ELF-1 (cell line): ENCODE measurements around the gene GMCL2.

ENCODE experiments used
- DNase-seq: peaks from one replicate; pipeline ENCODE4 v3.0.0-alpha.2; 2016; ENCODE audit warnings: low read depth, low spot score

GMCL2 gene

DNA sequence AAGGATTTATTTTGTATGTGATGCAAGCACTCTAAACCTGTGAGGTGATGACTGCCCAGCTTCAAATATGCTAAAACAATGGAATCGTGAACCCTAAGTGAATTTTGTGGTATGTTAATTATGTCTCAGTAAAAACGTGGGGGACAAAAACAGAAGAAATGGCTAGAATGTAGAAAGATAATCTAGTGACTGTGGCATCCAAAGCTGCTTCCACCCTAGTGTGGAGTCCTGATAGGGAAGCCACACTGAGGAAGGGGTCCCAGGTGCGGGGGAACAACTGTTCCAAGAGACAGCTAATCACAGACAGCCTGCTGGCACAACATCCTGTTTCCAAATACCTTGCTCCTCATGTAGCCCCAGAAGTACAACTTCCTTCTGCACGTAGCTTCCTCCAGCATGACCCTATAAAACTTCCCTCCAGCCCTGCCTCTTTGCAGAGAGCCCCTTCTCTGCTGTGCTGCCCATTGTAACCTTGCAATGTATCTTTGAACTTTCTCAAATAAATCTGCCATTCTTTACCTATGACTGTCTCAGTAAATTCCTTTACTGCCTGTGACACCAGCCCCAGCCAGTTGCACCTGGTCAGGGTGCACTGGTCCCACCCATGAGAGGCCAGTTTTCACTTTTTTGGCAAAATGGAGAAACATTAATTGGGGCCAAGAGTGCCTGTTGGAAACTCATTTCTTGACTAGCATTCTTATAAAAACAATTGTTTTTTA is 4.9 kb downstream of the GMCL2 start:
- DNase-seq = no peak

DNA sequence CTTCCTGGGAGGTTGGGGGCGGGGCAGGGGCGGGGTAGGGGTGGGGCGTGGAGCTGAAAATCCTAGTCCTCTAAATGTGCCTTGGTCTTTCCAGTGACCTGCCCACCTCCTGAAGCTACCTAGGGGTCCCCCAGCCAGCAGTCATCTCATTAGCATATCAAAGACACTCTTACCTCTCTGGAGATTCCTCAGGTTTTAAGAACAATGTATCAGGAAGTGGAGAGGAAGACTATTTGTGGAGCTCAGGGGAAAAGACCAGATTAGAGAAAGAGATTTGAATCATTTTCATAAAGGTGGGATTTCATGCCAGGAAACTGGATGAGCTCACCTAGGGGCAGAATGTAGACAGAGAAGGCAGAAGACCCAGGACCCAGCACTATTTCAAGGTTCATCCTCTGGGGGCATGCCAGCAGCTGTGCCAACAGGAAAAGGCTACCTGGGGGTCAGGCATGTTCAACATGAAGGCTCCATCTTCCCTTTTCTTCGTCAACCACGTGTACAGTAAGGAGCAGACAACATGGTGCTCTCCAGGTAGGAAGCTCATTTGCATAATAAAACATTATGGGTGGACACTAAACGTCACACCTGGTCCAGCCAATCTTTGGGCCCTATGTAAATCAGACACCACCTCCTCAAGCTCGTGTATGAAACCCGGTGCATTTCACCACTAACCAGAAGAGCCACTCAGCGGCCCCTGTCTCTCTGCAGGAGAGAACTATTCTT is 6.9 kb downstream of the GMCL2 start:
- peak; percentile 87 for DNase-seq

DNA sequence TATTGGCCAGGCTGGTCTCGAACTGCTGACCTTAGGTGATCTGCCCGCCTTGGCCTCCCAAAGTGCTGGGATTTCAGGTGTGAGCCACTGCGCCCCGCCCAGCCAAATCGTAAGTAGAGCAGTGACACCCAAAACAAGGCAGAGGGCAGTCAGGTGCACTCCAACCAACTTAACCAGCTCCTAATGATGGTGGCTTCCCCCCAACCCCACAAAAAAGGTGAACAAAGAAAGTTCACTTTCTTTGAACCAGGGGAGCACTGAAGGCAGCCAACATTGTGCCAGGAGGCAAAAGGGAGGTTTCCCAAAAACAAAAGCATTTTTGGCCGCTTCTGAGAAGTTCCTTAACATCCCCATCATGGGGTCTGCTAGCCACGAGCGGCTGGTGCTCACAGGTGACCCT is 9.6 kb downstream of the GMCL2 start:
- peak; percentile 19 for DNase-seq

DNA sequence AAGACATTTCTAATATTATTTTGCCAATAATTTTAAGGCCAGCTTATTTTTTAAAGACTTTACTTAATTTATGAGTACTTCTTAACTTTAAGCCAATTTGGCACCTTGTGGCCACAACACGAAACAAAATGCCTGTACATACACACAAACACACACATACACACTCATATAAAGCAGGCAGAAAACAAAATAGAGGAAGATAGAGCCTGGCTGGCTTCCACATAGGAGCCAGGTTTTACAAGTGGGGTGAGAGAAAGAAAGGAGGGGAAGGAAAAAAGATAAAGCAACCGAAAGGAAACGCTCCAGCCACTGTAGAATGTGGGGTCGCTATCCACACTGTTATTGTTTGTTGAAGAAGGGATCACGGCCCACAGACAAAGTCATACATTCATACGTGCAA is 10.4 kb downstream of the GMCL2 start:
- DNase-seq = no peak

DNA sequence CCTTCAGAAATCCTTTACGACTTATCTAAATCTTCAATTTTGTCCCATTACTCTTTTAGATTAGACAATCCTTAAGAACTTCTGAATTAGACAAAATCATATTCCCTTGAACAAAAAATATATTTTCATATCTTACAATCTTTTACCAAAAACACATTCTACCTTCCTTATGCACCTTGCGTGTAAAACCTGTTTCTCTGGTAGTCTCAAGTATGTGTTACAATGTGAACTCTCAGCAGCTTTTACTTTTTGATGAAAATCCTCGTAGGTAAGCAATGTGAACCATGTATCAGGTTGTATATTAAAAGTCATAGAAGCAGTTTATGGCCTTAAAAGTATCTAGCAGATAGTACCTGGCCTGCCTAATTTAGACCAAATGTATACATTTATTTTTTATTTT is 12.7 kb downstream of the GMCL2 start:
- no peak for DNase-seq

DNA sequence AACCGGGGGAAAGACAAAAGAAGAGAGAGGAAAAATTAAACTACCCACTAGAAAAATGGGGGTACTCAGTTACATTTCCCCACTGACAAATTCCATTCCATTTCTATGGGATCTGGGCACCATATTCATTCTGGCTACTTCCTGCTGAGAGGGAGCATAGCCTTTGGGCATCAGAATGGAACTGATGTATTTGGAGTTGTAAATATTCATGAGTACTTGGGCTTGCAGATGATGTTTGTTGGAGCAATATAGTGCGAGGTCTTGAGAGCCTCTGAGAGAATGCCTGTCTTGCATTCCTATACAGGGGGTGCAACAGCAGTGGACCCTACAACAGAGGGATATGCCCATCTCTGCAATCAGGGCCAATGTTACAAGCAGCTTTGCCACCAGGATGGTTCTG is 16.7 kb downstream of the GMCL2 start:
- no peak for DNase-seq

DNA sequence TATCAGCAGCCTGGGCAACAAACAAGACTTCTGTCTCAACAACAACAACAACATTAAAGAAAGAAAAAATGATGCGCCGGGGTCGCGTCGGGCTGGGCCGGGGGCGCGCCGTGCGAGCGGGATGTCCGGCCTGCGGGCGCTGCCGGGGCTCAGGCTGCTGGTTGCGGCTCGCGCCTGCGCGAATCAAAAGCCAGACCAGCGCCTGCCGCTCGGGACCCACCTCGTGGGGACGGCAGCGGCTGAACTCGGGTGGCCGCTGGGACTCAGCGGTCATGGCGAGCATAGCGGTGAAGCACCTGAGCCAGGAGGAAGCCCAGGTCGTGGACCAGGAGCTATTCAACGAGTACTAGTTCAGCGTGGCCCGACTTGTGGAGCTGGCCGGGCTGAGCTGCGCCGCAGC is 21.6 kb downstream of the GMCL2 start:
- peak; percentile 36 for DNase-seq

DNA sequence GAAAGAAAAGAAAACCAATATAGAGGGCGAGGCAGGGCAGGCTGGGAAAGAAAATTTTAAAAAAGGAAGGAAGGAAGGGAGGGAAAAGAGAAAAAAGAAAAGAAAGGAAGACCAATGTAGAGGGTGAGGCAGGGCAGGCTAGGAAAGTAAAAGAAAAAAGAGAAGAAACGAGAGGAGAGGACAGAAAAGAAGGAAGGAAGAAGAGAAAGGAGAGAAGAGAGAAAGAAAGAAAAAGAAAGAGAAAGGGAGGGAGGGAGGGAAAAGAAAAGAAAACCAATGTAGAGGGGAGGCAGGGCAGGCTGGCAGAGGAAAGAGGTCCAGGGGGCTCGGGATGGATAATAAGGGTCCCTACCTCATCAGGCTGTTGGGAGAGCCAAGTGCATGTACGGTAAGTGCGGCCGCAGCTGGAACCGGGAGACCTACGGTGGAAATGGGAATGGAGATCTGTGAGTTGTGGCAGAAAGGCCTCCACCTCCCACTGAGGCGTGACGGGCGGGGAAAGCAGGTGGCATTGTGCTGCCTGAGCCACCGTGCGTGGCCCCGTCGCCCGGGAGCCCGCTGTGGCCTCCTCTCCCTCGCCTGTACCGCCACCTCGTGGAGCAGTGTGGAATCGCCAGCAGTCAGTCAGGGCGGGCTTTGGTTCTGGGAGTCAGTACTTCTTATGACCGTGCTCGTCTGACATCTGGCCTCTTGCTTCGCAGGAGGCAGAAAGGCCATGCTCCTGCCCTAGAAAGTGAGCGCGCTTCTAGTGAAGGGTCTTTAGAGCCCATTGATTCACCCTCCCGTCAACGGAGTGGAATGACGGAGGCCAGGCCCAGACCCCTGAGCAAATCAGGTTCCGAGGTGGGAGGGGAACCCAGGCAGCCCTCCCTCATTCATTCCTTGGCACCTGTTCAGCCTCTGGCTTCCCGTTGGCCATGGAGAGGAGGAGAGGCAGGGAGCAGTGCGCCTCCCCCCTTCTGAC is 23.1 kb downstream of the GMCL2 start:
- peak; percentile 95 for DNase-seq

DNA sequence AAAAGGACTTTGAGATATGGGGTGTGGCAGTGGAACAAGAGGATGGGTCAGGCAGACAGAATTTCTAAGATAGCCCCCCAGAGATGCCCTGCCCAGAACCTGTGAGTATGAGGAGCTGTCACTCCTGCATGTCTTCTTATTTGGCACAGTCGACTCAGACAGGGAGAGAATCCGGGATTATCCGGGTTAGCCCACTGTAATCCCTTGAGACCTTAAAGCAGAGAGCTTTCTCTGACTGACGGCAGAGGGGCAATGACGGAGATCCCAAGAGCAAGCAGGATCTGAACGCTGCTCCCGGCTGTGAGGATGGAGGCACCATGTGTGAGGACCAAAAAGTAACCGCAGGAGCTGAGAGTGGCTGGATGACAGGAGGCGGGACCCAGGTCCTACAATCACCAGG is 24.7 kb downstream of the GMCL2 start:
- DNase-seq = no peak

DNA sequence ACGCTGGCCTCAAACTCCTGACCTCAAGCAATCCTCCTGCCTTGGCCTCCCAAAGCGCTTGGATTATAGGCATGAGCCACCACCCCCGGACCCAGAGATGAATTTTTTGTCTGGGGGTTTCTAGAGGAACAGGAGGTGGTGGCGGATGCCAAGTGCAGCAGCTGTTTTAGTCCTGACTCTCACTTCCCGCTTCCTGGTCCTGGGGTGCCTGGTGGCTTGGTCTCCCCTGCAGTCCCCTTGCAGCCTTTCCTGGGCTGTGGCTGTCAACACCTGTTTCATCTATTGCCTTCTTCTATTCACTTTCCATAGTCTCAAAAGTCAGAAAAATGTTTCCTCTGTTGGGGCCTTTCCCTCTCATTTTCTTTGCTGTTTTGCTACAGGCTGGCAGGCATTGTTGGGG is 27.0 kb downstream of the GMCL2 start:
- DNase-seq = no peak

DNA sequence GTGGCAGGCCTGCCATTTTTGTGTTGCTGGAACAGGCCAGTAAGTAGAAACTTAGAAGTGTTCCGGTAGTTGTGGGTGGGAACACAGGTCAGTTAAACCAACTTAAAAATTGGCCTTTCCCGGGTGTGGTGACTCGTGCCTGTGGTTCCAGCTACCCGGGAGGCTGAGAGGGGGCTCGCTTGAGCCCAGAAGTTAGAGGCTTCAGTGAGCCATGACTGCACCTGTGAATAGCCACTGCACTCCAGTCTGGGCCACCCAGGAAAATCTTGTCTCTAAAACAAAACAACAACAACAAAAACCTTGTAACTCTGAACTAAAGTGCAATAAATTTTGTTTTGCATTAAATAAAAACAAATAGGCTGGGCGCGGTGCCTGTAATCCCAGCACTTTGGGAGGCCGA is 32.1 kb downstream of the GMCL2 start:
- DNase-seq = no peak

DNA sequence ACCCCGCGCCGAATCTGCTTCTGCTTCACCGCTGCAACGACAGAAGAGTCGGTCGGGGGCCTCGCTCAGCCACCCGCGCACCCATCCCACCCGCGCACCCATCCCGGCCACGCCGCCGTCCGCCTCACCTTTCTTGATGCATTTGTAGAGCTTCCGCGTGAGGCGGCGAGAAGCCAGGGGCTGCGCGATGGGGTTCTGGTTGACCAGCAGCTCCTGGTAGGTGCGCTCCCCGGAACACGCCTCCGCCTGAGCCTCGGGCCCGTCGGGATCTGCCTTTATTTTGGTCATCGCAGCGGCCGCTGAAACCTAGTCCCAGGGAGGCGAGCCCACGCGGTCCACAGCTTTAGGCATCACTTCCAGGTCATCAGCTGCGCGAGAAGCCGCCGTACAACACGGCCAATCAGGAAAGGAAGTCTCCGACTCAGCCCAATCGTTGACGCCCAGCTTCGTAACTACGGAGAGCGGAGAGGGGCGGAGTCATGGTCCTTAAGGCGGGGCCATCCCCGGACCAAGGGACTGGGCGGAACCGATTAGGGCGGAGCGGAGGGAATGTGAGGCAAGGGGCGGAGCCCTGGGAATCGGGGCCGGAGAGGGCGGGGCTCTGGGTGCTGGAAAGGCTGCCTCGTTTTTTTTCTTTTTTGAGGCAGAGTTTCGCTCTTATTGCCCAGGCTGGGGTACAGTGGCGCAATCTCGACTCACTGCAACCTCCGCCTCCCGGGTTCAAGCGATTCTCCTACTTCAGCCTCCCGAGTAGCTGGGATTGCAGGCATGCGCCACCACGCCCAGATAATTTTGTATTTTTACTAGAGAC is 33.4 kb downstream of the GMCL2 start, which contains the start of gene NHP2:
Gene NHP2 (minus strand): TSS at position 356 of the 811 bp plus-strand sequence. CDS start 68 bp downstream, at position 288.
- DNase-seq = peak; percentile 99

DNA sequence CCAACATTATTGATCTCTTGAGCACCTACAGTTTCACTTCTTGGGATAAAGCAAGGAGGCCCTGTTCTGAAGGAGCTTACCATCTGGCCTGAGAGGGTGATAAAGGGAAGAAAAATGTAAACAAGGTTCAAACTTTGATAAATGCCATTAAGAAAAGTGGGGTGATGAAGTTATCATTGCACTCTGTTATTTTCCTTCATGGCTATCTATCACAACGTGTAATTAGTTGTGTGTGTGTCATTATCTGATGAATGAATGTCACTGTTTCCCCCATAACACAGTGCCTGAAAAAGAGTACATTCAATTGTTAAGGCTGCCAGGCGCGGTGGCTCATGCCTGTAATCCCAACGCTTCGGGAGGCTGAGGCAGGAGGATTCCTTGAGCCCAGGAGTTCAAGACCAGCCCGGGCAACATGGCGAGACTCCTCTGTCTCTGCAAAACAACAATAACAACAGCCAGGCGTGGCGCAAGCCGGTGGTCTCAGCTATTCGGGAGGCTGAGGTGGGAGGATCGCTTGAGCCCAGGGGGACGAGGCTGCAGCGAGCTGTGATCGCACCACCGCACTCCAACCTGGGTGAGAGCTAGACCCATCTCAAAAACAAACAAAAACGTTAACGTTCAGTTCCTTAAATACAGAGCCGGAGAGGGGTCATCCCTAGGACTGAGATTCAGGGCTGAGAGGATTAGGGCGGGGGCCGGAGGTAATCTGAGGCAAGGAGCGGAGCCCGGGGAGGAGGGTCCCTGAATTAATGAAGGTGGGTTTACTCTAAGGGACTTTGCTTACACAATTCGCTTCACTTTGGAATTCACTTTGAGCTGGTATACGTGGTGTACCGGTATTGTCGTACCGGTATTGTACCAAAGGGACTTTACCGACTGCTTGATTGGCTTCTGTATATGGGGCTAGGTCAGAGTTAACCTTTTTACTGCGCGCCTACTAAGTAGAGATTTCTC is 34.4 kb downstream of the GMCL2 start:
- peak; percentile 18 for DNase-seq

DNA sequence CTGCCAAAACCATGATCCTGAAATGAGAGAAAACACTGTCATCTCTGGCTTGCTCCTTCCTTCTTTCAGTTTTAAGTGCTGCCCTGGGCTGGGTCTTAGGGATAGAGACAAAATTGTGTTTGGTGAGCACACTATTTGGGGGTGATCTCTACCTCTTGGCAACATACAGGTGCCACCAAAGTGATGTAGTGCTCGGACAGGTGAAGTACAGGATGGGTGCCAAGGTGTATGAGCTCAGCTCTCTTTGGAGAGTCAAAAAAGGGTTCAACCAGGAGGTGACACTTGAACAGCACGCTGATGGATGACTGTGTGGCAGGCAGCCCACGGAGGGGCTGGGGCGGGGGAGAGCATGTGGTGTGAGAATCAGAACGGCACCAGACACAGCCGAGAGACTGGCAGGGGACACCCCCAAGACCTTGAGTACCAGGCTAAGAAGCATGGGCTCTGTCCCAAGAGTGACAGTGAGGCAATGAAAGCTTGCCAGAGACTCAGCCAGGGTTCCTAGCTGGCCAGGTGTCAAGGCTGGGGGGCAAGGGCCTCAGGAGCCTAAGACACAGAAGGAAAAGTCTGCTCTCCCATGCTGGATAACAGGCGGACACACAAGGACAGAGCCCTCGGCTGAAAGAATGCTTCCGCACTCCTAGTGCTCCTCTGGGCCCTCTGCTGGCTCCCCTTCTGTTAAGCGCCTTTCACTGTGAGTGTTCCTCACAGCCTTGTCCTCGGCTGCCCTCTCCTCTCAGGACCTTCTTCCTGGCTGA is 36.0 kb downstream of the GMCL2 start:
- DNase-seq = no peak

DNA sequence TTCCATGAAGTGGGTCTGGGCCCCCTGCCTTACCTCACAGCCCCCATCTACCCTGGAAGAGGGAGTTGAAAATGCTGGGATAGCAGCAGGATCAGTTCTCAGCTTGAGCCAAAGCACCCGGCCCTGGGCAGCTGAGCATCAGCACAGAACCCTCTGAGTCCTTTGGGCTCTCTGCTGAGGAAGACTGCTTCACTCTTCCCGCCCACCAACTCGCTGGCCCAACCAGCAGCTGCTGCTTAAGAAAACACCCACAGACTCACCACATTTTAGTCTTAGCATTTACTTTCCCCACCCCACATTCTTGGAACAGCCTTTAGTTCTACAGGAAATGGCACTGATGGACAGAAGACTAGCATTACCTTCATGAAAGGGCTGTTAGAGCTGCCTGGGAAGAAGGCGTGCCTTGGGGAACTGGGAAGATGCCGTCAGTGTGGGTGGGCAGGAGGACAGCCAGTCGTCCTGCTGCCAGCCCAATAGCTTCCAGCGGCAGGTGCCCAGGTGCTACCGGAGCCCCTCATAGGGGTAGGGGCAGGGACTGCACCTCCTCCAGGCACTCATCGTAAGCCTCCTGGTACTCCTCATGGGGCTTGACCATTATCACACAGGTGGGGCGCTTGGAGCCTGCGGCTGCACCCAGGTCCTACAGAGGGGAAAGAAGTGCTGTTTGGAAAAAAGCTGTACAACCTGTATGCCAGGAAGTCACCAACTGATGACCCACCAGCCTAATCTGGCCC is 37.8 kb downstream of the GMCL2 start:
- no peak for DNase-seq

DNA sequence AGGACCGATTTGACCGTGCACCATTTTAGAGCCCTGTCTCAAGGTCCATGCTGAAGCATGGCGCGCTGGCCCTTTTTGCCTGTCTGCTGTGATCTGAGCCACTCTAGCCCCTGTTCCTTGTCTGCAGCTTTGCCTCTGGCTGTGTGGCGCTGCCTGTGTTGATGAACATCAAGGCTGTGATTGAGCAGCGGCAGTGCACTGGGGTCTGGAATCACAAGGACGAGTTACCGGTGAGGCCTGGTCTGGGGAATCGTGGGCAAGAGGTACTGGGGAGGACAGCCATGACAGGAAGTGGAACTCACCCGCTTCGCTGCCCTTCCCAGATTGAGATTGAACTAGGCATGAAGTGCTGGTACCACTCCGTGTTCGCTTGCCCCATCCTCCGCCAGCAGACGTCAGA is 39.8 kb downstream of the GMCL2 start:
- no peak for DNase-seq

DNA sequence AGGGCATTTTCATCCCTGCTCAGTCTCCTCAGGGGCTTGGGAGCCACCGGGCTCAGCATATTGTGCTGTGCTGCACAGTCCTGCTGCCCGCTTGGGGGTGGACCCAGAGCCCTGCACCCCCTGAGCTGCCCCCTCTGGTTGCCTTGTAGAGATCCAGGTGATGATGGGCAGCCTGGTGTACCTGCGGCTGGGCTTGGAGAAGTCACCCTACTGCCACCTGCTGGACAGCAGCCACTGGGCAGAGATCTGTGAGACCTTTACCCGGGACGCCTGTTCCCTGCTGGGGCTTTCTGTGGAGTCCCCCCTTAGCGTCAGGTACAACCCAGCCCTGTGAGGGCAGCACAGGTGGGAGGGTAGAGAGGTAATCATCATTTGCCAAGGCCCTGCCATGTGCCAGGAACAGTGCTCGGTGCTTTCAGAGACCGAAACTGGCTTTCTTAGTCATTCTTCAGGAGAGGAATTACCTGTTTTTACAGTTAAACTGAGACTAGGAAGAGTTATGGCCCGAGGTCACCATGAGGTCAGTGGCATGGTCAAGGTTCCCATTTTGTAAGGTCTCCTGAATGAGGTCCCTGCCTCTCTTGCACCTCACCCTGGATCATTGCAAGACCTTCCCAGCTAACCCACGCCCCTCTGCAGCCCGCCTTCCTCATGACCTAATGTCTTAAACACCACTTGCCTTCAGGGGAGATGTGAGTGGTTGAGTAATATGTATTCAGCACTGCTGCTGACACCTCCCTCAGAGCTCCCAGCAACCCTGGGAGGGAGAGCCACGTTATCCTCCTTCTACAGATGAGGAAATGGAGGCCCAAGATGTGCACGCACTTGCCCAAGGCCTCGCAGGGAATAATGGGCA is 41.0 kb downstream of the GMCL2 start:
- peak; percentile 90 for DNase-seq

DNA sequence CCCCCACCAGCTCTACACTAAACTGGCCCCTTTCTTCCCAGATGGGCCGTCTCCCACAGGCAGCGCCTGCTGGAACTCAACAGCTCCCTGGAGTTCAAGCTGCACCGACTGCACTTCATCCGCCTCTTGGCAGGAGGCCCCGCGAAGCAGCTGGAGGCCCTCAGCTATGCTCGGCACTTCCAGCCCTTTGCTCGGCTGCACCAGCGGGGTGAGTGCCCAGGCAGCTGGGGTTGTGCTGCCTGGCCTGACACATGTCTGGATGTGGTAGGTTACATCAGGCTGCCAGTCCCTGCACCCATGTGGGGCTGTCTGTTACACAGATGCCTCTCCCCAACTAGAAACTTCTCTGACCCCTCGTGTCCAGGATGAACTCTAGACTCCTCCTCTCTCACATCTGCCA is 43.3 kb downstream of the GMCL2 start:
- DNase-seq = no peak
